ENCODE data around the gene DLG1. TPM values are rescaled to one million over a fixed set of nuclear protein-coding genes. Genes with fewer than 3 reads are reported as not detected.

DLG1 gene
- polyA plus RNA-seq, 2 donors, result 39.4 to 40.7 TPM

DNA sequence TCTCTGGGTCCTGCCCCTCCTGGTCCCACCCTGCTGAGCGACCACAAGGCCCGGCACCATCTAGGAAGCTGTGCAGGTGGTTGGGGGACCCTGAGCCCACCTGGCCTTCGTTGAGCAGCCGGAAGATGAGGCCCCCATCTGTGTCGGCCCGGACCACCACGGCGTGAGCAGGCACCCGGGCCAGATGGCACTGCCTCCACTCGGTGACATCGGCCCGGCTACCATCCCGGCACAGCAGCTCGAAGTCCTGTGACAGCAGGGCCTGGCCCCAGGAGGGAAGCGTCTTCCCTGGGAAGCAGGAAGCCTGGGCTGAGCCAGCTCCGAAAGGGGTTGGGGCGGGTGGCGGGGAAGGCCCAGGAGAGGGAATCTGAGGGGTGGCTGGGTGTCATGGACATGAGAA is 281.4 kb downstream of the DLG1 start:
- Histone ChIP-seq H3K9me3 (ENCODE audit: control insufficient read depth in 2 of 2, insufficient read depth in 1 of 2, low read depth in 1 of 2, low read length in 1 of 2) (no peaks in the 10 kb centered on the region), H3K36me3 (ENCODE audit: control insufficient read depth in 2 of 2, insufficient read depth in 2 of 2, low read length in 1 of 2) (no peaks in the 10 kb centered on the region), H3K4me3 (ENCODE audit: low read depth in 1 of 2, low read length in 2 of 2) (no peak overlapping the region), H3K4me1 (ENCODE audit: control insufficient read depth in 2 of 2, insufficient read depth in 2 of 2, low read length in 1 of 2) (peaks cover 0 to 2% of the 10 kb centered on the region in 2 donors), H3K27me3 (ENCODE audit: control insufficient read depth in 1 of 2, insufficient read depth in 2 of 2, low read length in 2 of 2) (no peaks in the 10 kb centered on the region), H3K27ac (ENCODE audit: low read depth in 2 of 2, low read length in 1 of 2) (no peak overlapping the region)
- whole genome bisulfite sequencing, 2 donors, result 95 to 96% methylated on average over 18 of the region's 18 CpGs

GRCh38 chr3:197015790-197016736 is 282.3 kb downstream of the DLG1 start:
- whole genome bisulfite sequencing, 2 donors, result 92% methylated on average over 28 of the region's 28 CpGs
- H3K4me3 ChIP-seq (ENCODE audit: low read depth in 1 of 2, low read length in 2 of 2), result no peak overlapping the region
- H3K36me3 ChIP-seq (ENCODE audit: control insufficient read depth in 2 of 2, insufficient read depth in 2 of 2, low read length in 1 of 2), result no peaks in the 10 kb centered on the region

DNA sequence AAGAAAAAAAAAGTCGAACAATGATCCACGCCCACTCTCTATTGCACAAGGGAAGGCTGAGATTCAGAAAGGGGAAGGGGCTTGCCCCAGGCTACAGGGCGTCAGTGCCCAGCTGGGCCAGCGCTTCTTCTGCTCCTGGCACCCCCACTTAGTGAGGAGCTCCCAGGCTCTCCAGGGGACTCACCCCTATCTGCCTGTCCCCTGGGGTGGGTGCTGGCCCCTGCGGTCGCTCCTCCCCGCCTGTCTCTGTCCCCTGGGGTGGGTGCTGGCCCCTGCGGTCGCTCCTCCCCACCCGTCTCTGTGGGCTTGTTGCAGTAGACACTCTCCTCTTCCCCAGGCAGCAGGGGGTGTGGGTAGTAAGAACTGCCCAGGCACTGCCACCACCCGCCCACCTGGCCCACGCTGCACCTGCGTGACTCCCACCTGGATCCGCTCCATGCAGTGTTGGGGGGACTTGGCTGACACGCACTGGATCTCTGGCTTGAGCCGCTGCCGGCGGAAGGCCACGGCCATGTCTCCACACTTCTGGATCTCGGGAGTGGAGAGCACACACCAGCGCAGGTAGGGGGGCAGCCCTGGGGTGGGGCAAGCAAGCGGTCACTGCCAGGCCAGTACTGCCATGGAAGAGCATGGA is 283.4 kb downstream of the DLG1 start:
- 93 to 94% methylated on average over 22 of the region's 22 CpGs for WGBS, 2 donors
- no peak overlapping the region for H3K4me3 ChIP-seq (ENCODE audit: low read depth in 1 of 2, low read length in 2 of 2)
- no peaks in the 10 kb centered on the region for H3K27me3 ChIP-seq (ENCODE audit: control insufficient read depth in 1 of 2, insufficient read depth in 2 of 2, low read length in 2 of 2)
- H3K9me3 ChIP-seq (ENCODE audit: control insufficient read depth in 2 of 2, insufficient read depth in 1 of 2, low read depth in 1 of 2, low read length in 1 of 2), result no peaks in the 10 kb centered on the region
- H3K4me1 ChIP-seq (ENCODE audit: control insufficient read depth in 2 of 2, insufficient read depth in 2 of 2, low read length in 1 of 2), result no peaks in the 10 kb centered on the region
- H3K27ac ChIP-seq (ENCODE audit: low read depth in 2 of 2, low read length in 1 of 2), result no peak overlapping the region
- no peaks in the 10 kb centered on the region for H3K36me3 ChIP-seq (ENCODE audit: control insufficient read depth in 2 of 2, insufficient read depth in 2 of 2, low read length in 1 of 2)

More at GRCh38 chr3:197015790-197016736, 282.3 kb downstream of the DLG1 start:
- H3K9me3 ChIP-seq (ENCODE audit: control insufficient read depth in 2 of 2, insufficient read depth in 1 of 2, low read depth in 1 of 2, low read length in 1 of 2), result no peaks in the 10 kb centered on the region
- no peaks in the 10 kb centered on the region for H3K27me3 ChIP-seq (ENCODE audit: control insufficient read depth in 1 of 2, insufficient read depth in 2 of 2, low read length in 2 of 2)
- H3K4me1 ChIP-seq (ENCODE audit: control insufficient read depth in 2 of 2, insufficient read depth in 2 of 2, low read length in 1 of 2), result no peaks in the 10 kb centered on the region
- H3K27ac ChIP-seq (ENCODE audit: low read depth in 2 of 2, low read length in 1 of 2), result no peak overlapping the region

GRCh38 chr3:197014024-197014423 is 284.4 kb downstream of the DLG1 start:
- H3K9me3 ChIP-seq (ENCODE audit: control insufficient read depth in 2 of 2, insufficient read depth in 1 of 2, low read depth in 1 of 2, low read length in 1 of 2), result no peaks in the 10 kb centered on the region
- H3K4me3 ChIP-seq (ENCODE audit: low read depth in 1 of 2, low read length in 2 of 2), result no peak overlapping the region
- WGBS, 2 donors, result 95 to 97% methylated on average over 6 of the region's 6 CpGs
- no peaks in the 10 kb centered on the region for H3K36me3 ChIP-seq (ENCODE audit: control insufficient read depth in 2 of 2, insufficient read depth in 2 of 2, low read length in 1 of 2)
- no peaks in the 10 kb centered on the region for H3K4me1 ChIP-seq (ENCODE audit: control insufficient read depth in 2 of 2, insufficient read depth in 2 of 2, low read length in 1 of 2)
- H3K27ac ChIP-seq (ENCODE audit: low read depth in 2 of 2, low read length in 1 of 2), result no peak overlapping the region
- H3K27me3 ChIP-seq (ENCODE audit: control insufficient read depth in 1 of 2, insufficient read depth in 2 of 2, low read length in 2 of 2), result no peaks in the 10 kb centered on the region

DNA sequence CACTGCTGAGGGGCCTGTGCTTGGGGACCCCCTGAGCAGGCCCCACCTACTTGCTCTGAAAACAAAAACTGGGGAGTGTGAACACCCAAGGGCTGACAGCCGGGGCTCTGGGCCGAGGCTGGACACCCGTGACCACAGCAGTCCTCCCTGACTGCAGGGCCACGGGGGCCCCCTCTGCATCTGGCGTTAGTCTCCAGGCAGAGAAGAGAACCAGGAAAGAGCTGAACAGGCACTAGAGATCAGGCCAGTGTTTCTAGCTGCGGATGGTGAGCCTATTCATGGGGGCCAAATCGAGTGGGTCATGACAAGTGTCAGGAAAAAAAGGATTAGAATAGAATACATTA is 285.9 kb downstream of the DLG1 start:
- H3K4me3 ChIP-seq (ENCODE audit: low read depth in 1 of 2, low read length in 2 of 2), result no peak overlapping the region
- 79 to 84% methylated on average over 7 of the region's 7 CpGs for WGBS, 2 donors
- no peaks in the 10 kb centered on the region for H3K27me3 ChIP-seq (ENCODE audit: control insufficient read depth in 1 of 2, insufficient read depth in 2 of 2, low read length in 2 of 2)
- H3K4me1 ChIP-seq (ENCODE audit: control insufficient read depth in 2 of 2, insufficient read depth in 2 of 2, low read length in 1 of 2), result no peaks in the 10 kb centered on the region
- H3K27ac ChIP-seq (ENCODE audit: low read depth in 2 of 2, low read length in 1 of 2), result no peak overlapping the region
- no peaks in the 10 kb centered on the region for H3K36me3 ChIP-seq (ENCODE audit: control insufficient read depth in 2 of 2, insufficient read depth in 2 of 2, low read length in 1 of 2)
- no peaks in the 10 kb centered on the region for H3K9me3 ChIP-seq (ENCODE audit: control insufficient read depth in 2 of 2, insufficient read depth in 1 of 2, low read depth in 1 of 2, low read length in 1 of 2)

- Histone ChIP-seq H3K4me3 (ENCODE audit: low read depth in 1 of 2, low read length in 2 of 2) (no peak overlapping the region), H3K36me3 (ENCODE audit: control insufficient read depth in 2 of 2, insufficient read depth in 2 of 2, low read length in 1 of 2) (no peaks in the 10 kb centered on the region), H3K9me3 (ENCODE audit: control insufficient read depth in 2 of 2, insufficient read depth in 1 of 2, low read depth in 1 of 2, low read length in 1 of 2) (no peaks in the 10 kb centered on the region), H3K27ac (ENCODE audit: low read depth in 2 of 2, low read length in 1 of 2) (no peak overlapping the region), H3K27me3 (ENCODE audit: control insufficient read depth in 1 of 2, insufficient read depth in 2 of 2, low read length in 2 of 2) (no peaks in the 10 kb centered on the region), H3K4me1 (ENCODE audit: control insufficient read depth in 2 of 2, insufficient read depth in 2 of 2, low read length in 1 of 2) (no peaks in the 10 kb centered on the region)
- WGBS, 2 donors, result 92 to 94% methylated on average over 25 of the region's 25 CpGs
These were observed 286.5 kb downstream of the DLG1 start for GRCh38 chr3:197011780-197012539.

DNA sequence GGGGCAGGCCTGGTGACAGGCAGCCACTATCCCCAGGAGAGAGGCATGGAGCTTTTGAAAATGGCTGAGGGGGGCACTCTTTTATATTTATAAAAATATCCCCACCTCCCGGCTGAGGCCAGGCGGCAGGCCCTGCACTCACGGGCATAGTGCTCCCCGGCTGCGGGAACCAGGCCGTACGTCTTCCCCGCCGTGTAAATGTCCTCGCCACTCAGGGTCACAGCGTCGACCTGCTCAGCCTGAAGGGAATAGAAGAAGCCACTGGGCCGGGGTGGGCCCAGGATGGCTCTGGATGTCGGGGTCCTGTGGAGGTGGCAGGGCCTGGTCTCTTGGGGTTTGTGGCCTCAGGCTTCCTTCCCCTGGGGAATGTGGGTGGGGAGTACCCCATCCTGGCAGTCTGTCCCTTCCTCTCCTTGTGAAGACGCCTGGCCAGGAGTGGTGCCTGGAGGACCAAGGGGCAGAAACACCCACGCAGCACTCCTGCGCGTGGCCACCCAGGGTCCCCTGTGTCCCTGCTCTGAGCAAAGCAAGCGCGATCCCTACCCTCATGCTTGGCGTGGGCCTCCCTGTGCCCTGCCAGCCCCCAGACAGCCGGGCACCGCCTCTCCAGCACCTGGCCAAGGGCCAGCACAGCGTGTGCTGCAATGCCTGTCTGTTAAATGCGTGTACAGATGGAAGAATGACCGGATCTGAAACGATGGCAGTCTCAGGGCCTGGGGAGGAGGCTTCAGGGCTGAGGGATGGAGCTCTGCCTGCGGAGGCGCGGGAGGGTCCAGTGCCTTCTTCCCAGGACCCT is 287.7 kb downstream of the DLG1 start:
- Histone ChIP-seq H3K4me3 (ENCODE audit: low read depth in 1 of 2, low read length in 2 of 2) (no peak overlapping the region), H3K4me1 (ENCODE audit: control insufficient read depth in 2 of 2, insufficient read depth in 2 of 2, low read length in 1 of 2) (no peaks in the 10 kb centered on the region), H3K9me3 (ENCODE audit: control insufficient read depth in 2 of 2, insufficient read depth in 1 of 2, low read depth in 1 of 2, low read length in 1 of 2) (no peaks in the 10 kb centered on the region), H3K27ac (ENCODE audit: low read depth in 2 of 2, low read length in 1 of 2) (no peak overlapping the region), H3K36me3 (ENCODE audit: control insufficient read depth in 2 of 2, insufficient read depth in 2 of 2, low read length in 1 of 2) (no peaks in the 10 kb centered on the region), H3K27me3 (ENCODE audit: control insufficient read depth in 1 of 2, insufficient read depth in 2 of 2, low read length in 2 of 2) (no peaks in the 10 kb centered on the region)
- 80 to 81% methylated on average over 29 to 30 of the region's 30 CpGs for WGBS, 2 donors

GRCh38 chr3:197009532-197010019 is 288.8 kb downstream of the DLG1 start:
- 76 to 88% methylated on average over 20 of the region's 20 CpGs for WGBS, 2 donors
- Histone ChIP-seq H3K4me1 (ENCODE audit: control insufficient read depth in 2 of 2, insufficient read depth in 2 of 2, low read length in 1 of 2) (no peaks in the 10 kb centered on the region), H3K4me3 (ENCODE audit: low read depth in 1 of 2, low read length in 2 of 2) (no peak overlapping the region), H3K9me3 (ENCODE audit: control insufficient read depth in 2 of 2, insufficient read depth in 1 of 2, low read depth in 1 of 2, low read length in 1 of 2) (no peaks in the 10 kb centered on the region), H3K36me3 (ENCODE audit: control insufficient read depth in 2 of 2, insufficient read depth in 2 of 2, low read length in 1 of 2) (no peaks in the 10 kb centered on the region), H3K27ac (ENCODE audit: low read depth in 2 of 2, low read length in 1 of 2) (no peak overlapping the region), H3K27me3 (ENCODE audit: control insufficient read depth in 1 of 2, insufficient read depth in 2 of 2, low read length in 2 of 2) (no peaks in the 10 kb centered on the region)
